IPS-18c (cell line): Measurements from ENCODE around the gene RASA3.
"Not testable (repeated sequence)": the region's sequence is repeated elsewhere in the genome, so short reads cannot be mapped to it uniquely, and the experiment has no call there.

Experiments used
- H3K4me3 ChIP-seq: 2 replicates; pipeline ENCODE4 v1.7.0; 2013; ENCODE audit warnings: low read depth, mild to moderate bottlenecking, low read length, moderate library complexity; ENCODE audit not compliant: insufficient read depth
- H3K9me3 ChIP-seq: one replicate; pipeline ENCODE4 v1.6.1; 2013; ENCODE audit warnings: mild to moderate bottlenecking, low read length, moderate library complexity; ENCODE audit not compliant: control insufficient read depth, insufficient read depth

RASA3 gene

DNA sequence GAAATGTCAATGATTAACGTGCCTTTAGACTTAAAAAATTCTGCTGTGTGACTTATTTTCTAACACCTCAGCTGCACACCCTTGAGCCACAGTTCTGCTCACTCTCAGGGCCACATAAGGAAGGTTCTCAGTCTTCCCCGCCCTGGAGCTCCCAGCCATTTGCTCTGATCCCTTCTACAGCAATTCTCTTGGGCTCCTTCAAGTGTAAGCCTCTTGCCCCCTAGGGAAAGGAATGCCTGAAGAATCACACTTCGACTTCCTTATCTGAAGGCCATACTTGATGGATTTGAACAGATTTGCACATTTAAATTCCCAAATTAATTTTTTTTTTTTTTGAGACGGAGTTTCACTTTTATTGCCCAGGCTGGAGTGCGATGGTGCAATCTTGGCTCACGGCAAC, 44.2 kb downstream of the RASA3 start:
- H3K9me3 ChIP-seq = peaks cover 5% of the 10 kb centered on the region
- H3K4me3 ChIP-seq = no peak overlapping the region

DNA sequence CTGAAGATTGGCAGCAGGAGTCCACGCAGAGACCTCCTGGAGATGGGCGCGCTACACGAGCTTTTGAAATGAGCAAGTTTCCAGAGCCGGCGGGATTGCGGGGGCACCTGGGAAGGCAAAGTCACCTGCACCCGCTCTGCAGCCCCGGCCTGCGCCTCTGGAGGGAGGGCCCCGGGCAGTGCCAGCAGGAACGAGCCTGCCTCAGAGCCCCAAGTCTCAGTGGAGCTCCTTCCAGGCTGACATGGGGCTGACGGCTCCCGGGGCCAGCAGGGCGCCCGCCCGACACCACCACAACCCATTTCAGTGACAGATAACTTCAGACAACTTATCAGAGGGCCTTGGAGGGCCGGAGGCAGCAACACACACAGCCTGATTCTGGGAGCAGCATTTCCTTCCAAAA, 45.0 kb downstream of the RASA3 start:
- H3K9me3 ChIP-seq = peaks cover 4% of the 10 kb centered on the region
- H3K4me3 ChIP-seq = peak overlapping the region; percentile 15; the same call in 1 of the 2 replicates

DNA sequence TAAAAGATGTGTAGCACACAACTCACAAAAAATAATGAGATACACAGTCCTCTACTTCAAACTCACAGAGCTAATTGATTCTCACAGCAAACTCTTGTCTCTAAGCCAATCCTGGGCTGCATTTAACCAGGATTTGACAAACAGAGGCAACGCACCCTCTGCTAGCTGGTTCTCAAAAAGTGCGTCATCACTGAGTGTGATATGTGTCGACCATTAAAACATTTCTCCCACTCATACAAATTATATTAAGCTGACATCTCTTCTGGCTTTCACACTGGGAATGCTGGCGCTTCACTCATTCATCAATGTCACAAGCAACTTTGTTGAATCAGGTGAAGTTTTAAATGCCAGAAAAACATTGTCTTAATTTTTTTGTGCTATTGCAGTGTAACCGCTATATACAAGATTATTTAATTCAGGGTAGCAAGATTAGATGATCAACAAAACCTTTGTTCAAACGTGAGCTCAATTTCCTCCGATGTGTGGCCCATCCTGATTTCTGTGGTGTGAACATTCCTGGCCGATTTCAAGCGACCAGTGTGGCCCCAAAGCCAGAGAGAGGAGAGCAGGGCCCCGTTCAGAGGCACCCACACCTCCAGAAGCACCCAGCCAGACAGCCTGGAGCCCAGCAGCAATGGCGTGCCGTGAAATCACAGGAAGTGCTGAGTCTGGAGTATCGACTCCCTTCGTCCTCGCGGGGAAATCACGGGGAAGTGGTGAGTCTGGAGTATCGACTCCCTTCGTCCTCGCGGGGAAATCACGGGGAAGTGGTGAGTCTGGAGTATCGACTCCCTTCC, 49.4 kb downstream of the RASA3 start:
- Histone ChIP-seq H3K4me3 (no peak overlapping the region), H3K9me3 (no peaks in the 10 kb centered on the region)

DNA sequence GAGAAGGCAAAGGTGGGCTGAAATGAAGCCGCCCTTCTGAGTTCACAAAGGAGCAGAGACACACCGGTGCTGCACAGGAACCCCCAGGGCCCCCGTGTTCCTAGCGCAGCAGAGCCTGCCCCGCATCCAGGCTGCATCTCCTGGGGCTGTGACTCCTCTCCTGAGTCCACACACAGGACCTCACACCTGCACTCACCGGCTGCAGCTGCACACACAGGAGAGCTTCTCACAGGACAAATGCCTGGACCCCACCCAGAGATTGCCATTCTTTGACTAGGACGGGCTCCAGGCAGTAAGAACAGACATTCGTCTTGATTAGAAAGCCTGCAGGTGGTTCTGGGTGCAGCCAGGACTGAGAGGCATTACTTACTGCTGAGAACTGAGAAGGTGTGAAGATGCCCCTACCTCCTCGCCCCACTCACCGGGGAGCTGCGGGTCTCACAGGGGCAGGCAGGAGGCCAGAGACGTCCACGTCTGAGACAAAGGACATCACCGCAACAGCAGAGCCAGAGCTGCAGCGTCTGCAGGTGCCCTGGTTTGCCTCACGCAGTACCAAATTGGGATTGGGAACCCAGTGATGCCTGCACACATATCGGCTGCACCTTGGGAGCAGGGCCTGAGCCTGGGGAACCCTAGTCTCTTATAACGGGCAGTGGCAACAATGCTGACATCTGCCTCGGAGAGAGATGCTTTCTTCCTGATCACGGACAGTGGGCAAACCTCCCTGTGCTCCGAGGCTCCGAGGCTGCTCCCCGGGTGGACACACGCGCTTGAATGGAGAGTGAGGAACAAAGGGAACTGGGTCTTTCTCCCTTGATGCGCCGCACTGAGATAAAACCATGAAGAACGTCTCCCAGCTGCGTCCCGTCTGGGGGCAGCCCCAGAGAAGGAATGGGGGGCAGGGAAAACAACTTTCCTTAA, 50.4 kb downstream of the RASA3 start:
- H3K4me3 ChIP-seq = no peak overlapping the region
- no peaks in the 10 kb centered on the region for H3K9me3 ChIP-seq

DNA sequence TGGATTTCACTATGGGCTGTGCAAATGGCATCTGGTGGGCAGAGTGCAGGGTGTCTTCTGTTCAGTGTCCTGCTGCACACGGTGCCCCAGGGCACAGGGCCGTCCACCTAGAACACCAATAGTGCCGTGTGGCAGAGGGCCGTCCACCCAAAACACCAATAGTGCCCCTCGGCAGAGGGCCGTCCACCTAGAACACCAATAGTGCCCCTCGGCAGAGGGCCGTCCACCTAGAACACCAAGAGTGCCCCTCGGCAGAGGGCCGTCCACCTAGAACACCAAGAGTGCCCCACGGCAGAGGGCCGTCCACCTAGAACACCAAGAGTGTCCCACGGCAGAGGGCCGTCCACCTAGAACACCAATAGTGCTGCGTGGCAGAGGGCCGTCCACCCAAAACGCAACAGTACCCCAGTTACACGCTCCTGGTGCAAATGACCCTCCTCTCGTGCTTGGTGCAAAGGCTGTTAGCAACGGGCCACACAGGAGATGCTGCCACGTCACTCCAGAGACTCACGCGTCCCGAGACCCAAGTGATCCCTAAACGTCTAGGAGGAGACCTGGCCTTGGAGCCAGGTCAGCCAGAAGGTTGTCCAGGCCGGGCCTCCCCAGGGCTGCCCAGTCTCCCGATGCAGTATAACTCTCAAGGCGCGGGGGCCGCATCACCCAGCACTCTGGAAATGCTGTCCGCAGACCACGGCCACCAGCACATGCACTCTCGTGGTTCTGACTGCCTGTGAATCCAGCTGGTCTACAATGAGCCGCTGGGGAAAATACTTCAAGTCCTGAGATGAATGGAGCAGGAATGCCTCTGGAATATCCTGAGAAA, 51.5 kb downstream of the RASA3 start:
- Histone ChIP-seq H3K4me3 (no peak overlapping the region), H3K9me3 (no peaks in the 10 kb centered on the region)

DNA sequence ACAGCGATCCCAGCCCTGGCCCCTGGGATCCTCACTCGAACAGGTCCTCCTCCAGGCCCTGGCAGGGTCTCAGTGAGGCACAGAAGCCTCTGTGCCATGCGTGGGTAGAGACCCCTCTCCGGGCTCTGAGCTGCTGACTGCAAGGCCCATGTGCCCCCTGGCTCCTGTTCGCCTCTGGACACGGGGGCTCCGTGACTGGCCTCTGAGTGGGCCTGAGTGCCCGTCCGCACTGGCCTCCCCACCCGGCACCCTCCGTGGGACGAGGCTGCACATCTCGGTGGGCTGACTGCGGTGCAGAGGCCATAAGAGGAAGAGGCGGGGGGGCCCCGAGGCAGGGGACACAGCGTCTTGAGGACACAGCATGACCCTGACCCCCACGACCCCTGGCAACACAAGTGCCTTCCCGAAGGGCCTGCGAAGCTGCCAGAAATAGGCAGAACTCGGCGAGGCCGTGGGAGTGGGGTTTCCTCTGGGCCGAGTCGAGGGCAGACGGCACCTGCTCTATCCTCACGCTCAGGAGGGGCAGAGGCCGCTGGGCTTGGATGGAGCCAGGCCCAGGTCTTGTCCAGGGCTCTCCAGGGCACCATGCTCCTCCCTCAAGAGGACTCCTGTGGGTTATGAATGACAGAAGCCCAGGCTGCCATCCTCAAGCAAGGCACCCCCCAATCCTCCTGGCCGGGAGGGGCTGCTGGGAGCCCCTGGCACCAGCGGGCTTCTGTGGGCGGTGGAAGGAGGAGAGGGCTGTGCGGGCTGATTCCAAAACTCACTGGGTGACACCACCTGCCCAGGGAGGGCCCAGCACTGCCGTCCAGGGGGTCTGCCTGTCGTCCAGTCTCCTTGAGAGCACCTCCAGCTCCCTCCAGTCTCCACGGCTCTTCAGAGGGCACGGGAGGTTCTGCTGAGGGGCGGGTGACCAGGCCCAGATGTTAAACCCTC, 52.6 kb downstream of the RASA3 start:
- H3K9me3 ChIP-seq = no peaks in the 10 kb centered on the region
- H3K4me3 ChIP-seq = no peak overlapping the region

DNA sequence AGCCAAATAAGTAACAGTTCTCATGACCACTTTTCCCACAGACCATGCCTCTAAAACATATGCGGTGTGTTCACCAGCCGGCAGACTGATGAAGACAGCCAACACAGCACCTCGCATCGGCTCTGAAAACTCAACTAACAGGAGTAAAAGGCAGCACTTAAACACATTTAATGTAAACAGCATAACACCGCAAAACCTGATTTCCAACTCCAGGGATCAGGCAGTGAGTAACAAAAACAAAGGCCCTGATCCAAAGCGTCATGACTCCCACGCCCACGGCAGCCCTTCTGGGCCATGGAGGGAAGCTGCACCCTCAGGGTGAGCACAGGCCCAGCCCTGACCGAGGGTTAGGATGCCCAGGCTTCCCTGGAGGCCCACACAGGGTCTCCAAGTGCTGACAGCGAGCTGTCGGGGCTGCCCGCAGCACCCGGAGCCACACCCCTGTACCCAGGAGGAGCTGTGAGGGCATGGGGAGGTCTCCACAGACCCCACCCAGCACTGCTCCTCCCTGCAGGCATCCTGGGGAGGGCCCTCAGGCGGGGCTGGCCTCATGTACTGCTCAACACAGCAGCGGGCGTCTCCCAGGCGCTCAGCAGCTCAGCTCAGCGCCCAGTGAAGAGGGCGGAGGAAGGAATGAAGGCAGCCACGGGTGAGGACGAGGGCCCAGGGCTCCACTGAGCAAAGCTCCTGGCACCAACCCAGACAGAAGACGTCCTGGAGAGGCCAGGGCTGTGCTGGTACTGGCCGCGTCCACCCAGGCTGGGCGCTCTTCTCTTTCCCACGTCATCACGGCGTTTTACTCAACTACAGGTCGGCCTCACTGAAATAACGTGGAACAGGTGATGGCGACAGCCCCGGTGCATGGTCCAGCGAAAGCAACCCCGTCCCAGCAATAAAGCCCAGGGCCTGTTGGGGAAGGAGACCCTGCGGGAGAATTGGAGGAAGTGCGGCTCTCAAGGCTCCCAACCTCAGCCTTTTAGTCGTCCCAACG, 53.7 kb downstream of the RASA3 start:
- H3K9me3 ChIP-seq = no peaks in the 10 kb centered on the region
- H3K4me3 ChIP-seq = no peak overlapping the region

DNA sequence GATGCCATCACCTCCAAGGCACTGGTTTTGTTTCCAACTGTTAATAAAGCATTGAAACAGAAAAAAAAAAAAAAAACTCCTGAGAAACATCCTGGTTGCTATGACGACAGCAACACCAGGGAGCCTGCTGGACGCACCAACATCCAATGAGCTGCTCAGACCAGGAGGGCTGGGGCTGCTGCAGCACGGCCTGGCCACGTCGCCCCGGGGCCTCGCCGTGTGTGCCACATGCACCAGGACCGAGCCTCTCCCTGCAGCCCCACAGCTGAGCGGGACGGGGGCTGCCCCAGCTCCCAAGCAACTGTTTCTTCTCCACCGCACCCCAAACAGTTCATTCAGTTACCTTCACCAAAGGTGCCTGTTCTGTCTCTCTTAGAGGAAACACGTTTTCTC, 54.5 kb downstream of the RASA3 start:
- Histone ChIP-seq H3K4me3 (no peak overlapping the region), H3K9me3 (no peaks in the 10 kb centered on the region)

DNA sequence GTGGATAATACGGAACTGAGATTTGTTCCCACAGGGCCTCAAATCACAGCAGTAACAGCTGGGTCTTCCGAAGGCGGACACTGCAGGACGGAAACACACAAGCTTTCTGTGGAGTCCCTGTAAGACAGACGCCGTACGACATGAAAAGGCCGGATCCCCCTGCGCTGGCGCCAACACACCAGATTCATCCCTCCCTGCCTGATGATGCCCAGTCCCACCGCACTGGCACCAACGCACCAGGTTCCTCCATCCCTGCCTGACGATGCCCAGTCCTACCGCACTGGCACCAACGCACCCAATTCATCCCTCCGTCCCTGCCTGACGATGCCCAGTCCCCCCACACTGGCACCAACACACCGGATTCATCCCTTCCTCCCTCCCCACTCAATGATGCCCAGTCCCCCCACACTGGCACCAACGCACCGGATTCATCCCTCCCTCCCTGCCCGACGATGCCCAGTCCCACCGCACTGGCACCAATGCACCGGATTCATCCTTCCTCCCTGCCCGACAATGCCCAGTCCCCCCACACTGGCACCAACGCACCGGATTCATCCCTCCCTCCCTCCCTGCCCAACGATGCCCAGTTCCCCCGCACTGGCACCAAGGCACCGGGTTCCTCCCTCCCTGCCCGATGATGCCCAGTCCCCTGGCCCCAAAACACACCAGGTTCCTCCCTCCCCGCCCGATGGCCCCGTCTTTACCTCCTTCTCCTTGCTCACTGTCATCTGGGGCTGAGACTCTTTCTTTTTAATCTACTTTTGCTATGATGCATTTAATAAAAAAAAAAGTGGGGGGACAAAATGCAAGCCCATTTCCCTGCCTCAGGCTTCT, 55.1 kb downstream of the RASA3 start:
- Histone ChIP-seq H3K4me3 (no peak overlapping the region), H3K9me3 (no peaks in the 10 kb centered on the region)

DNA sequence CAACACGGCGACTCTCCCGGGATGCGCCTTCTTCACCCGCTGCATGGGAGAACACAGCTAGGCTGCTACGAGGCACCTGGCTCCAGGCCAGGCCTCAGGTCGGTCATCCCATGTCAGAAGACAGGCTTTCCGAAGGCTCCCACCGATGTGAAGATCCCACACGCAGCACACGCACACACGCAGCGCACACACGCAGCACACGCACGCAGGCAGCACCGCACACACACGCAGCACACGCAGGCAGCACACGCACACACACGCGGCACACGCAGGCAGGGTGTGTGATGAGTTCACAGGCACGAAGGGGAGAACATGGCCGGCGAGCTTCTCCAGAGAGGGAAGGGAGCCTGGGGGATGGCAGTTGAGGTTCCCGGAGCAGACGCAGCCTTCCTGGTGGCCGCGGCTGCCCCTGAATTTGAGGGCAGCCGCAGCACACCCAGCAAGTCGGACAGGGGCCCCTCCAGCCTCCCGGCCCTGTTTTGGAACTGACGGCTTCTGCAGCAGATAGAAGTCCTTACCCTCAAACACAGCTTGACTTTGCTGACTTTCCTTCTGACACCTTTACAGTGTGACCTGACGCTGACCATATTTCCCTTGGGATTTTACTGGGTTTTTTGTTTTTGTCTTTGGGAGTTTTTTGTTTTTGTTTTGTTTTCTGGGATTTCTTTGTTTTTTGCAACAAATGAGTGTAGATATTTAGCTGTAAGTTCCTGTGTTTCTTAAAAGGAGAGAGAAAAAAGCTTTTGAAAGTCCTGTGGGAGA, 55.9 kb downstream of the RASA3 start:
- Histone ChIP-seq H3K9me3 (no peaks in the 10 kb centered on the region), H3K4me3 (no peak overlapping the region)

DNA sequence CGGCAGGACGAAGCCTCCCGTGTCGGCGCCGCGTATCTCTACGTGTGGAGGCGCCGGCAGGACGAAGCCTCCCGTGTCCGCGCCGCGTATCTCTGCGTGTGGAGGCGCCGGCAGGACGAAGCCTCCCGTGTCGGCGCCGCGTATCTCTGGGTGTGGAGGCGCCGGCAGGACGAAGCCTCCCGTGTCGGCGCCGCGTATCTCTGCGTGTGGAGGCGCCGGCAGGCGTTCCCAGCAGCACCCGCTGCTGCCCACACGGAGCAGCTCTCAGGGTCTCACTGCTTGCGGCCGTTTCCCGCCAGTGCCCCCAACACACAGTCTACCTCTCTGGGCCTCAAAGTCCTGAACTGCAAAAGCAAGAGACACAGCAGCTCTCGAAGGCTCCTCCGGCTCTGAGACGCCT, 56.6 kb downstream of the RASA3 start:
- not testable (repeated sequence) for H3K4me3 ChIP-seq, H3K9me3 ChIP-seq

DNA sequence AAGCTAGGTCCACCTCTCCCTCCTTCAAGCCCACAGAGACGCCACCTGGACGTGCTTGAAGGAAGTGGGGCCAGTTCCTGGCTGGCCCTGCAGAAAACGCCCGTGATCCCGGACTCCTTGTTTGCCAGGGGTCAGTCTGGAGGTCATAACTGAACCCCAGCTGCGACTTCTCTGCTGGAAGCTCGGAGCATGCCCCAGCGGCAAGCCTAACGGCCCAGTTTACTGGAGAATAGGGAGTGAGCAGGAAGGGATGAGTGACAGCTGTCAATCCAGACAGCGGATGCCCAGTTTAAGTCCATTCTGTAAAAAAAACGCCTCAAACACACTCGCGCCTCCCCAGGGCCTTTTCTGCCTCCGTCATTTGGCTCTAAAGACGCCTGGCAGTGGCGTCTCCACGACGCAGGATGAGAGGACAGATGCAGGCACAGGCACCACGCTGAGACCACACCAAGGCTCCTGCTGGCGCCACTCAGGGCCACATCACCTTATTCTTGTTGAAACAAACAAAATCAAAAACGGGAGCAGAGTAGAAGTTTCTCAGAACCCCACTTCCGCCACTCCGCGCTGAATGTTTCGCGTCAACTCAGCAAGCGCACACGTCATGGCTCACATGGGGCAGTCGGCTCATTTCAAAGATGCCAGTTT, 57.6 kb downstream of the RASA3 start:
- Histone ChIP-seq H3K9me3 (no peaks in the 10 kb centered on the region), H3K4me3 (no peak overlapping the region)

DNA sequence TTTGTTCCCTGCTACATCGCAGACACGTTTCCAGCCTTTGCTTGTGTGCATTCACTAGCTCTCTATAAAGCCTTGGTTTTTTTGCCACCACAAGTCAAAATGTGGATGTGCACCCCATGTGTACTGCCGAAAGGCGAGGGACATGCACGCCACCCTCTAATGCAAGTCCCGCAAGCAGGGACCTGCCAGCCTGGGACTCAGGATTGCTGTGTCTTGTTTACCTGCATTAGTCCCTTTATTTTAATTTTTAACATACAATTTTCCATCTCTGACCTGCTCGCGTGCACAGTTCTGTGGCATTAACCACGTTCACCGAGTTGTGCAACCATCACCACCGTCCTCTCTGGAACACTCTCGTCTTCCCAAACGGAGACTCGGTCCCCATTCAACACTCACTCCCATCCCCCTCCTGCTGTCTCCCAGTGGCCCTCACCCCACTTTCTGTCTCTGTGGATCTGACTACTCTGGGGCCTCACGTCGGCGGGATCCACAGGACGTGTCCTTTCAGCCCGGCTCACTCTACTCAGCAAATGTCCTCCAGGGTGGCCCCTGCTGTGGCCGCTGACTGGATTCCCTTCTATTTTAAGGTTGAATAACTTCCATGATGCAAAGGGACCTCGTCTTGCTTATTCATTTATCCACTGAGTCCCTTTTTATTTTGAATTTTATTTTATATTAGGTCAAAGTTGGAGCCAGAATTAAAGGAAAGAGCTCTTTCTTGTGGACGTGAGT, 58.4 kb downstream of the RASA3 start:
- H3K9me3 ChIP-seq = no peaks in the 10 kb centered on the region

More for the DNA sequence above, 58.4 kb downstream of the RASA3 start:
- no peak overlapping the region for H3K4me3 ChIP-seq
